Measurements from ENCODE around the gene RBMY1F. TPM values are rescaled to one million over a fixed set of nuclear protein-coding genes. Genes with fewer than 3 reads are reported as not detected.
"Not testable (repeated sequence)": the region's sequence is repeated elsewhere in the genome, so short reads cannot be mapped to it uniquely, and the experiment has no call there.

Gene RBMY1F
- total RNA-seq: not detected

- H3K27ac ChIP-seq; DNase-seq; H3K27me3 ChIP-seq; H3K4me1 ChIP-seq; ATAC-seq; H3K9me3 ChIP-seq; intact Hi-C loops (cut with DNase I); H3K36me3 ChIP-seq (replicated peaks in 1 of 2; ENCODE audit: insufficient read depth in 1 of 2, low read depth in 2 of 2); H3K4me3 ChIP-seq: not testable (repeated sequence)
- no CpG with 5 or more reads among the region's 31 CpGs for WGBS, 2 donors
Observed at GRCh38 chrY:22182823-22183222, at the start of gene RBMY1F. Gene RBMY1F, minus strand, starts transcription at chrY:22182923. Its CDS starts 1,954 bp downstream, at chrY:22180969.

GRCh38 chrY:22151144-22151543, 31.6 kb downstream of the RBMY1F start:
- H3K4me3 ChIP-seq; intact Hi-C loops (cut with DNase I); H3K9me3 ChIP-seq; H3K4me1 ChIP-seq; H3K36me3 ChIP-seq (replicated peaks in 1 of 2; ENCODE audit: insufficient read depth in 1 of 2, low read depth in 2 of 2); H3K27me3 ChIP-seq; ATAC-seq; DNase-seq; H3K27ac ChIP-seq: not testable (repeated sequence)
- no CpG with 5 or more reads among the region's 4 CpGs for WGBS, 2 donors

- H3K36me3 ChIP-seq (replicated peaks in 1 of 2; ENCODE audit: insufficient read depth in 1 of 2, low read depth in 2 of 2); H3K4me1 ChIP-seq; H3K9me3 ChIP-seq; H3K27me3 ChIP-seq; DNase-seq; H3K27ac ChIP-seq; H3K4me3 ChIP-seq; intact Hi-C loops (cut with DNase I): not testable (repeated sequence)
- ATAC-seq: peak; percentile 92
- no CpG with 5 or more reads among the region's 8 CpGs for WGBS, 2 donors
Observed at GRCh38 chrY:22141011-22141695, 41.6 kb downstream of the RBMY1F start.

GRCh38 chrY:22134719-22135118, 48.0 kb downstream of the RBMY1F start:
- DNase-seq; H3K4me1 ChIP-seq; intact Hi-C loops (cut with DNase I); H3K36me3 ChIP-seq (replicated peaks in 1 of 2; ENCODE audit: insufficient read depth in 1 of 2, low read depth in 2 of 2); ATAC-seq; H3K4me3 ChIP-seq; H3K27me3 ChIP-seq; H3K9me3 ChIP-seq; H3K27ac ChIP-seq: not testable (repeated sequence)
- no CpG with 5 or more reads among the region's 3 CpGs for WGBS, 2 donors

DNA sequence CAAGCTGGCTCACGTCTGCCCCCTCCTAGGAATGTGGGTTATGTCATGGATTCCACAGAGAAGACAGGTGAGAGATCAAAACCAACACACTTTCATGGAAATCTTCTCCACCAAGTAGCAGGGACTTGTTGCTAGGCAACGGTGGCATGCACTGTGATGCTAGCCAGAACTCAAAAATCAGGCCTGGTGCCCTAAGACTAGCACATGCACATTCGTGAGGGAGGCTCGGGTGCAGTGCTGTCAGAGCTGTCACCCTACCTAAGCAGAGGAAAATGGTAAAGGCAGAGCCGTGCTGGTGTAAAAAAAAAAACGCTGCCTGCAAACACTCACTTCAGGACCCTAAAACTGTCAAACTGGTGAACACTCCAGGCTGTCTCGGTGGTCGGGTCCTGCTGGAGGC, 52.2 kb downstream of the RBMY1F start:
- H3K27me3 ChIP-seq; H3K27ac ChIP-seq; ATAC-seq; H3K9me3 ChIP-seq; DNase-seq; intact Hi-C loops (cut with DNase I); H3K36me3 ChIP-seq (replicated peaks in 1 of 2; ENCODE audit: insufficient read depth in 1 of 2, low read depth in 2 of 2); H3K4me3 ChIP-seq; H3K4me1 ChIP-seq: not testable (repeated sequence)
- no CpG with 5 or more reads among the region's 8 CpGs for WGBS, 2 donors

Other genes starting within 250 kb of the RBMY1F start
- not detected for gene RBMY1J, start 220.5 kb upstream of the RBMY1F start, total RNA-seq